IMR-90 (cell line): Measurements from ENCODE around the gene DNAJC30. TPM values are rescaled to one million over a fixed set of nuclear protein-coding genes. Genes with fewer than 3 reads are reported as not detected.

Experiments
- ATAC-seq: fragments of 200-7000 bp; cut with Tn5 transposase; 2 replicates; pipeline ENCODE4 v1.9.1; 2020; ENCODE audit warnings: low read depth, mild to moderate bottlenecking, moderate library complexity
- BruUV-seq: library from RNA; stranded (reverse); fragments of 400-500 nt; replicated peaks from 2 replicates; lab custom pipeline; 2021; lab: Mats Ljungman, UMichigan
- CTCF ChIA-PET: fragments of 300-600 bp; formaldehyde crosslinking; extraction: SDS; loops from one replicate; lab custom pipeline; 2021; ENCODE audit warnings: antibody characterized with exemption; lab: Yijun Ruan, JAX
- POLR2A ChIA-PET: fragments of 300-600 bp; sonication (Branson Sonifier 250); formaldehyde crosslinking; loops from one replicate; lab custom pipeline; 2022; ENCODE audit warnings: antibody characterized with exemption; ENCODE audit not compliant: unreplicated experiment; lab: Charles Lee
- DNase-seq: peaks from one replicate; pipeline ENCODE4 v3.0.0; 2013
- H2AFZ ChIP-seq: replicated peaks from 2 replicates; pipeline ENCODE3; 2013; ENCODE audit warnings: low read length, mild to moderate bottlenecking; ENCODE audit not compliant: poor library complexity
- H2AK5ac ChIP-seq: 2 replicates; pipeline ENCODE4 v1.6.1; 2013; ENCODE audit warnings: low read depth, low read length, inconsistent platforms
- H2AK9ac ChIP-seq: replicated peaks from 2 replicates; pipeline ENCODE3; 2013; ENCODE audit warnings: mild to moderate bottlenecking, low read depth, low read length, moderate library complexity; ENCODE audit not compliant: poor library complexity
- H2BK120ac ChIP-seq: 2 replicates; pipeline ENCODE4 v1.6.1; 2013; ENCODE audit warnings: low read depth, low read length, inconsistent platforms
- H2BK15ac ChIP-seq: 3 replicates; pipeline ENCODE4 v1.6.1; 2013; ENCODE audit warnings: low read depth, low read length, inconsistent platforms
- H2BK20ac ChIP-seq: 2 replicates; pipeline ENCODE4 v1.6.1; 2013; ENCODE audit warnings: low read depth, mild to moderate bottlenecking, inconsistent platforms, low read length, moderate library complexity
- H2BK5ac ChIP-seq: 2 replicates; pipeline ENCODE4 v1.6.1; 2013; ENCODE audit warnings: mild to moderate bottlenecking, low read depth, low read length, inconsistent platforms; ENCODE audit not compliant: poor library complexity, severe bottlenecking
- H3K14ac ChIP-seq: replicated peaks from 2 replicates; pipeline ENCODE4 v1.6.1; 2013; ENCODE audit warnings: low read depth, low read length, inconsistent platforms
- H3K18ac ChIP-seq: 2 replicates; pipeline ENCODE4 v1.6.1; 2013; ENCODE audit warnings: low read depth, low read length, control low read depth
- H3K23ac ChIP-seq: 2 replicates; pipeline ENCODE4 v1.6.1; 2013; ENCODE audit warnings: low read depth, low read length, inconsistent platforms
- H3K27ac ChIP-seq: 2 replicates; pipeline ENCODE4 v1.5.1; 2013; ENCODE audit warnings: mild to moderate bottlenecking, control low read depth, low read length; ENCODE audit not compliant: insufficient read depth
- H3K27me3 ChIP-seq: 2 replicates; pipeline ENCODE4 v1.6.1; 2013; ENCODE audit warnings: low read length; ENCODE audit not compliant: control insufficient read depth, insufficient read depth
- H3K36me3 ChIP-seq: 2 replicates; pipeline ENCODE4 v1.6.1; 2013; ENCODE audit warnings: low read length, mixed read lengths; ENCODE audit not compliant: control insufficient read depth, insufficient read depth
- H3K4ac ChIP-seq: 2 replicates; pipeline ENCODE4 v1.6.1; 2013; ENCODE audit warnings: low read depth, low read length, inconsistent platforms
- H3K4me1 ChIP-seq: 2 replicates; pipeline ENCODE4 v1.6.1; 2013; ENCODE audit warnings: low read length, mixed read lengths; ENCODE audit not compliant: control insufficient read depth, insufficient read depth
- H3K4me2 ChIP-seq: 2 replicates; pipeline ENCODE4 v1.6.1; 2013; ENCODE audit warnings: low read depth, mild to moderate bottlenecking, control low read depth, low read length, moderate library complexity
- H3K4me3 ChIP-seq: 2 replicates; pipeline ENCODE4 v1.5.1; 2013; ENCODE audit warnings: low read depth, mild to moderate bottlenecking, control low read depth, low read length, moderate library complexity; ENCODE audit not compliant: insufficient read depth
- H3K56ac ChIP-seq: 2 replicates; pipeline ENCODE4 v1.6.1; 2013; ENCODE audit warnings: low read length, inconsistent platforms; ENCODE audit not compliant: insufficient read depth; ENCODE audit errors: extremely low read depth
- H3K79me1 ChIP-seq, 2 experiments: 2 replicates each; pipeline ENCODE4 v1.6.1; 2013; ENCODE audit warnings: low read length in 2 of 2, inconsistent platforms in 1 of 2, low read depth in 1 of 2
- H3K9ac ChIP-seq: 2 replicates; pipeline ENCODE4 v1.6.1; 2013; ENCODE audit warnings: low read depth, low read length, control low read depth
- H3K9me1 ChIP-seq: 2 replicates; pipeline ENCODE4 v1.6.1; 2013; ENCODE audit warnings: low read length, inconsistent platforms; ENCODE audit not compliant: insufficient read depth
- H3K9me3 ChIP-seq: 2 replicates; pipeline ENCODE4 v1.6.1; 2013; ENCODE audit warnings: low read length; ENCODE audit not compliant: control insufficient read depth, insufficient read depth
- H4K20me1 ChIP-seq: 2 replicates; pipeline ENCODE4 v1.6.1; 2013; ENCODE audit warnings: low read length, inconsistent platforms; ENCODE audit not compliant: insufficient read depth
- H4K5ac ChIP-seq: 2 replicates; pipeline ENCODE4 v1.6.1; 2013; ENCODE audit warnings: mild to moderate bottlenecking, low read depth, low read length, control low read depth
- H4K8ac ChIP-seq, 2 experiments: 2 replicates each; pipeline ENCODE4 v1.6.1; 2013; ENCODE audit warnings: low read depth in 2 of 2, low read length in 2 of 2, control low read depth in 1 of 2, inconsistent platforms in 1 of 2
- H4K91ac ChIP-seq: 2 replicates; pipeline ENCODE4 v1.6.1; 2013; ENCODE audit warnings: low read depth, low read length, inconsistent platforms; ENCODE audit not compliant: insufficient read depth
- BHLHE40 ChIP-seq: fragments of 150-350 bp; IDR thresholded peaks from 2 replicates; pipeline ENCODE4 v1.6.1; 2016; ENCODE audit warnings: mild to moderate bottlenecking, low read depth, low read length
- CEBPB ChIP-seq: IDR thresholded peaks from 2 replicates; pipeline ENCODE4 v1.6.1; 2012; ENCODE audit warnings: low read depth, low read length, improper control_type of control experiment
- CHD1 ChIP-seq: IDR thresholded peaks from 2 replicates; pipeline ENCODE4 v1.6.1; 2012; ENCODE audit warnings: low read depth, low read length, improper control_type of control experiment
- CTCF ChIP-seq: conservative IDR thresholded peaks from 2 replicates; pipeline ENCODE4 v1.5.1; 2012; ENCODE audit warnings: mild to moderate bottlenecking, low read depth, low read length, improper control_type of control experiment
- ELK1 ChIP-seq: fragments of 150-350 bp; IDR thresholded peaks from 2 replicates; pipeline ENCODE4 v1.6.1; 2016; ENCODE audit warnings: low read depth, mild to moderate bottlenecking, low read length, moderate library complexity, borderline replicate concordance
- FOS ChIP-seq: fragments of 150-350 bp; IDR thresholded peaks from 2 replicates; pipeline ENCODE4 v1.6.1; 2016; ENCODE audit warnings: low read depth, low read length
- MAFK ChIP-seq: IDR thresholded peaks from 2 replicates; pipeline ENCODE4 v1.6.1; 2012; ENCODE audit warnings: low read depth, low read length, improper control_type of control experiment
- MAZ ChIP-seq: IDR thresholded peaks from 2 replicates; pipeline ENCODE4 v1.6.1; 2012; ENCODE audit warnings: low read depth, mild to moderate bottlenecking, low read length, improper control_type of control experiment, moderate library complexity, borderline replicate concordance
- MXI1 ChIP-seq: IDR thresholded peaks from 2 replicates; pipeline ENCODE4 v1.6.1; 2012; ENCODE audit warnings: low read depth, mild to moderate bottlenecking, low read length, moderate library complexity, borderline replicate concordance
- NFE2L2 ChIP-seq: fragments of 150-350 bp; IDR thresholded peaks from 2 replicates; pipeline ENCODE4 v1.6.1; 2016; ENCODE audit warnings: low read depth, mild to moderate bottlenecking, low read length
- POLR2A ChIP-seq: IDR thresholded peaks from 2 replicates; pipeline ENCODE4 v1.6.1; 2012; ENCODE audit warnings: mild to moderate bottlenecking, low read depth, low read length
- RAD21 ChIP-seq: IDR thresholded peaks from 2 replicates; pipeline ENCODE4 v1.6.1; 2012; ENCODE audit warnings: low read length, improper control_type of control experiment
- RCOR1 ChIP-seq: IDR thresholded peaks from 2 replicates; pipeline ENCODE4 v1.6.1; 2012; ENCODE audit warnings: mild to moderate bottlenecking, low read length, improper control_type of control experiment; ENCODE audit not compliant: insufficient replicate concordance
- RFX5 ChIP-seq: IDR thresholded peaks from 2 replicates; pipeline ENCODE4 v1.8.0; 2012; ENCODE audit warnings: low read depth, mild to moderate bottlenecking, low read length, moderate library complexity
- WGBS, 2 experiments: methylation state at CpG; one replicate each; pipeline versions ENCODE4 v1.1.5 to v1.1.7; 2013; ENCODE audit warnings: missing lambda C conversion rate in 2 of 2; ENCODE audit not compliant: insufficient read length in 1 of 2; ENCODE audit errors: extremely low coverage in 2 of 2; 5-methylcytosine and 5-hydroxymethylcytosine counted together
- dilution Hi-C: fragments of 300-500 bp; cut with HindIII; formaldehyde crosslinking; loops from one replicate; pipeline ENCODE4 v1.14.3; 2018; ENCODE audit warnings: low sequenced_read_pairs; ENCODE audit not compliant: unreplicated experiment
- in situ Hi-C: fragments of 300-500 bp; cut with MboI; formaldehyde crosslinking; loops from 3 replicates; pipeline ENCODE4 v1.14.3; 2019; ENCODE audit warnings: low sequenced_read_pairs, inconsistent platforms, mixed read lengths
- intact Hi-C: fragments of 100-400 bp; cut with micrococcal nuclease; formaldehyde crosslinking; loops from 2 replicates; pipeline ENCODE4 v1.10.0; 2022
- polyA plus RNA-seq, 3 experiments: library from polyadenylated mRNA; depleted of rRNA; stranded (reverse); fragments of >200 nt; gene quantifications; 2 replicates each; pipeline ENCODE4 v1.2.3, GENCODE V29; 2012; ENCODE audit warnings: low replicate concordance in 1 of 3
- total RNA-seq: library from RNA; depleted of rRNA; stranded (reverse); fragments of >200 nt; gene quantifications from 2 replicates; pipeline ENCODE4 v1.2.3, GENCODE V29; 2012
- TF ChIP-seq, protein P1 (sequence below): fragments of 150-350 bp; IDR thresholded peaks from 2 replicates; pipeline ENCODE4 v1.6.1; 2017; ENCODE audit warnings: mild to moderate bottlenecking, antibody characterized with exemption, low read length, low read depth

Gene DNAJC30
- total and polyA plus RNA-seq, 2 of the 4 experiments (the other 2 are of a cell fraction) = 1.6 to 9.0 TPM

- ChIA-PET CTCF (interaction anchor here (1.0 to 1.3 kb wide), 3 partner anchors 17 to 111 kb away, joined by 3 read pairs; no protein-coding TSS in a partner anchor), POLR2A (no interaction called here)
- DNase-seq (peak; percentile 93), ATAC-seq (peak; percentile 15)
- 7% methylated on average over 2 of the region's 10 CpGs; no CpG with 5 or more reads in 1 of the 2 experiments for WGBS, 2 experiments
- Histone ChIP-seq H4K20me1 (peaks cover 52% of the 10 kb centered on the region), H4K91ac (no peak overlapping the region), H2AK9ac (peak overlapping the region; percentile 69), H3K4ac (peak overlapping the region; percentile 62), H3K9me3 (no peaks in the 10 kb centered on the region), H2AFZ (no peak overlapping the region), H3K18ac (no peak overlapping the region), H3K79me1 (peaks cover 8 to 51% of the 10 kb centered on the region in 2 experiments), H3K27ac (peak overlapping the region; percentile 47; the same call in 1 of the 2 replicates), H3K23ac (peak overlapping the region; percentile 62; the same call in 1 of the 2 replicates), H3K9me1 (peaks cover 18% of the 10 kb centered on the region), H3K56ac (no peak overlapping the region), H3K36me3 (peaks cover 2% of the 10 kb centered on the region; the same call in 1 of the 2 replicates), H2BK15ac (no peak overlapping the region), H4K5ac (no peak overlapping the region), H3K4me1 (peaks cover 28% of the 10 kb centered on the region), H3K4me2 (peak overlapping the region; percentile 55), H3K14ac (no peak overlapping the region), H3K4me3 (no peak overlapping the region), H2AK5ac (peak overlapping the region; percentile 95), H2BK120ac (peak overlapping the region; percentile 48; the same call in 1 of the 2 replicates), H2BK5ac (peak overlapping the region; percentile 27), H4K8ac (no peak overlapping the region), H3K27me3 (no peaks in the 10 kb centered on the region), H2BK20ac (peak overlapping the region; percentile 7; the same call in 1 of the 2 replicates), H3K9ac (no peak overlapping the region)
- dilution Hi-C loops (no loop called here), in situ Hi-C loops (no loop called here), intact Hi-C loops (loop anchor here (5.0 kb wide), 2 partner anchors 36 to 51 kb away; partner anchors contain the start of genes BUD23, DNAJC30 and VPS37D)
- BruUV-seq = no TSS peak
- TF ChIP-seq CEBPB (peak; percentile 89), RCOR1 (peak; percentile 59), MXI1 (no peak), ELK1 (no peak), FOS (peak; percentile 85), CTCF (no peak), MAFK (peak; percentile 40), RAD21 (no peak), POLR2A (0 out of 2 replicates have a peak, but pooled peaks have one; percentile 40), MAZ (no peak), NFE2L2 (peak; percentile 28; the same call in 1 of the 2 replicates), CHD1 (no peak), BHLHE40 (peak; percentile 38; the same call in 1 of the 2 replicates), RFX5 (no peak)
- TF ChIP-seq, protein P1, sequence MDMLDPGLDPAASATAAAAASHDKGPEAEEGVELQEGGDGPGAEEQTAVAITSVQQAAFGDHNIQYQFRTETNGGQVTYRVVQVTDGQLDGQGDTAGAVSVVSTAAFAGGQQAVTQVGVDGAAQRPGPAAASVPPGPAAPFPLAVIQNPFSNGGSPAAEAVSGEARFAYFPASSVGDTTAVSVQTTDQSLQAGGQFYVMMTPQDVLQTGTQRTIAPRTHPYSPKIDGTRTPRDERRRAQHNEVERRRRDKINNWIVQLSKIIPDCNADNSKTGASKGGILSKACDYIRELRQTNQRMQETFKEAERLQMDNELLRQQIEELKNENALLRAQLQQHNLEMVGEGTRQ = no peak
Observed at GRCh38 chr7:73717991-73718405, 34.7 kb upstream of the DNAJC30 start.
